ENCODE measurements around the gene RAD51D.

GRCh38 chr17:35063514-35064223 lies 56.0 kb downstream of the RAD51D start, which contains the start of gene RFFL:
- TF ChIP-seq MAX (IDR thresholded peaks at IDR 0.05; ENCODE audit: low read depth, low read length) (peak; percentile 59), CTCF (IDR thresholded peaks at IDR 0.05; ENCODE audit: low read depth, low read length) (no peak)

Data from NB4 (cell line).